ENCODE results near the gene SCAF4.

The SCAF4 gene

GRCh38 chr21:31728952-31729351 is 3.0 kb downstream of the SCAF4 start:
- H3K4me3 ChIP-seq (ENCODE audit: low read depth, low read length): no peak overlapping the region
- TF ChIP-seq CTCF (IDR thresholded peaks at IDR 0.05; ENCODE audit: borderline replicate concordance, insufficient read depth, low read depth, low read length): no peak

GRCh38 chr21:31728191-31728590 is 3.7 kb downstream of the SCAF4 start:
- no peak overlapping the region for H3K4me3 ChIP-seq (ENCODE audit: low read depth, low read length)
- TF ChIP-seq CTCF (IDR thresholded peaks at IDR 0.05; ENCODE audit: borderline replicate concordance, insufficient read depth, low read depth, low read length): no peak

GRCh38 chr21:31727181-31727580 is 4.7 kb downstream of the SCAF4 start:
- no peak for TF ChIP-seq CTCF (IDR thresholded peaks at IDR 0.05; ENCODE audit: borderline replicate concordance, insufficient read depth, low read depth, low read length)
- H3K4me3 ChIP-seq (ENCODE audit: low read depth, low read length): no peak overlapping the region

- no peak overlapping the region for H3K4me3 ChIP-seq (ENCODE audit: low read depth, low read length)
- TF ChIP-seq CTCF (IDR thresholded peaks at IDR 0.05; ENCODE audit: borderline replicate concordance, insufficient read depth, low read depth, low read length): no peak
Observed at GRCh38 chr21:31726407-31726806, 5.5 kb downstream of the SCAF4 start.

- H3K4me3 ChIP-seq (ENCODE audit: low read depth, low read length): no peak overlapping the region
- no peak for TF ChIP-seq CTCF (IDR thresholded peaks at IDR 0.05; ENCODE audit: borderline replicate concordance, insufficient read depth, low read depth, low read length)
Observed at GRCh38 chr21:31725202-31725839, 6.6 kb downstream of the SCAF4 start.

- H3K4me3 ChIP-seq (ENCODE audit: low read depth, low read length): no peak overlapping the region
- no peak for TF ChIP-seq CTCF (IDR thresholded peaks at IDR 0.05; ENCODE audit: borderline replicate concordance, insufficient read depth, low read depth, low read length)
Observed at GRCh38 chr21:31724552-31724951, 7.4 kb downstream of the SCAF4 start.

GRCh38 chr21:31721381-31721780 is 10.5 kb downstream of the SCAF4 start:
- TF ChIP-seq CTCF (IDR thresholded peaks at IDR 0.05; ENCODE audit: borderline replicate concordance, insufficient read depth, low read depth, low read length): no peak
- no peak overlapping the region for H3K4me3 ChIP-seq (ENCODE audit: low read depth, low read length)

Data from GM12875 (cell line).